OCI-LY3 (cell line): ENCODE data around the gene MEX3B.

ENCODE experiments used
- H2AFZ ChIP-seq: fragments of 200-600, 300-600 bp; shearing (Covaris generic); 2 replicates; pipeline ENCODE4 v1.6.0; 2014; ENCODE audit warnings: antibody characterized with exemption, low read depth, low read length
- H3K27ac ChIP-seq: fragments of 200-600, 300-600 bp; sonication (generic); 2 replicates; pipeline ENCODE4 v1.5.1; 2014; ENCODE audit warnings: mild to moderate bottlenecking, low read length, moderate library complexity, mixed read lengths
- H3K27me3 ChIP-seq: fragments of 200-600, 300-600 bp; sonication (generic); 2 replicates; pipeline ENCODE4 v1.6.1; 2014; ENCODE audit warnings: low read depth, low read length, mixed read lengths
- H3K36me3 ChIP-seq: fragments of 200-600, 300-600 bp; sonication (generic); replicated peaks from 2 replicates; pipeline ENCODE3; 2014; ENCODE audit warnings: low read depth, low read length, mixed read lengths
- H3K4me1 ChIP-seq: fragments of 300-600, 200-600 bp; sonication (generic); 2 replicates; pipeline ENCODE4 v1.6.1; 2014; ENCODE audit warnings: low read length, mixed read lengths
- H3K4me2 ChIP-seq: fragments of 200-600, 300-600 bp; sonication (generic); 2 replicates; pipeline ENCODE4 v1.6.1; 2014; ENCODE audit warnings: low read length, mixed read lengths
- H3K4me3 ChIP-seq: fragments of 300-600, 200-600 bp; sonication (generic); 2 replicates; pipeline ENCODE4 v1.5.1; 2014; ENCODE audit warnings: antibody characterized with exemption, mild to moderate bottlenecking, low read length, moderate library complexity
- H3K79me2 ChIP-seq: fragments of 300-600, 200-600 bp; shearing (Covaris generic); 2 replicates; pipeline ENCODE4 v1.6.1; 2014; ENCODE audit warnings: mild to moderate bottlenecking, low read length, mixed read lengths
- H3K9ac ChIP-seq: fragments of 300-600, 200-600 bp; shearing (Covaris generic); 2 replicates; pipeline ENCODE4 v1.6.0; 2014; ENCODE audit warnings: mild to moderate bottlenecking, low read length, moderate library complexity
- H3K9me3 ChIP-seq: fragments of 200-600, 300-600 bp; shearing (Covaris generic); 2 replicates; pipeline ENCODE4 v1.6.1; 2014; ENCODE audit warnings: low read length, mixed read lengths; ENCODE audit not compliant: insufficient read depth
- H4K20me1 ChIP-seq: fragments of 200-600, 300-600 bp; sonication (generic); 2 replicates; pipeline ENCODE4 v1.6.1; 2016; ENCODE audit warnings: low read length, mixed read lengths; ENCODE audit not compliant: insufficient read depth
- CTCF ChIP-seq: fragments of 200-600, 300-600 bp; sonication (generic); IDR thresholded peaks from 2 replicates; pipeline ENCODE4 v1.5.1; 2014; ENCODE audit warnings: antibody characterized with exemption, low read length, low read depth
- EZH2phosphoT487 ChIP-seq: fragments of 200-600 bp; shearing (Covaris generic); IDR thresholded peaks from 2 replicates; pipeline ENCODE4 v1.6.1; 2018; ENCODE audit warnings: antibody characterized with exemption, mixed run types, low read depth

Gene MEX3B

GRCh38 chr15:82062479-82063454 lies 16.9 kb upstream of the MEX3B start:
- Histone ChIP-seq H3K9ac (no peak overlapping the region), H3K27ac (no peak overlapping the region), H3K36me3 (no peaks in the 10 kb centered on the region), H3K27me3 (peaks cover 23% of the 10 kb centered on the region), H3K4me3 (no peak overlapping the region), H4K20me1 (no peaks in the 10 kb centered on the region), H3K4me1 (no peaks in the 10 kb centered on the region), H2AFZ (no peak overlapping the region), H3K79me2 (no peaks in the 10 kb centered on the region), H3K4me2 (no peak overlapping the region), H3K9me3 (no peaks in the 10 kb centered on the region)
- TF ChIP-seq CTCF (no peak), EZH2phosphoT487 (no peak)

GRCh38 chr15:82060817-82061216 lies 15.0 kb upstream of the MEX3B start:
- Histone ChIP-seq H3K9me3 (no peaks in the 10 kb centered on the region), H3K36me3 (no peaks in the 10 kb centered on the region), H3K4me3 (no peak overlapping the region), H3K79me2 (no peaks in the 10 kb centered on the region), H3K27ac (no peak overlapping the region), H2AFZ (no peak overlapping the region), H3K9ac (no peak overlapping the region), H3K4me1 (no peaks in the 10 kb centered on the region), H4K20me1 (no peaks in the 10 kb centered on the region), H3K27me3 (peaks cover 40% of the 10 kb centered on the region), H3K4me2 (no peak overlapping the region)
- TF ChIP-seq EZH2phosphoT487 (no peak), CTCF (no peak)

GRCh38 chr15:82058517-82059204 lies 12.8 kb upstream of the MEX3B start:
- no peak overlapping the region for H3K4me3 ChIP-seq
- no peak overlapping the region for H2AFZ ChIP-seq
- no peak overlapping the region for H3K4me2 ChIP-seq
- H3K79me2 ChIP-seq = no peaks in the 10 kb centered on the region
- H3K36me3 ChIP-seq = no peaks in the 10 kb centered on the region
- H4K20me1 ChIP-seq = no peaks in the 10 kb centered on the region
- no peak overlapping the region for H3K27ac ChIP-seq
- TF ChIP-seq EZH2phosphoT487 (no peak), CTCF (no peak)
- H3K27me3 ChIP-seq = peaks cover 49% of the 10 kb centered on the region
- H3K4me1 ChIP-seq = no peaks in the 10 kb centered on the region
- H3K9me3 ChIP-seq = no peaks in the 10 kb centered on the region
- no peak overlapping the region for H3K9ac ChIP-seq

- Histone ChIP-seq H3K4me3 (no peak overlapping the region), H3K4me1 (no peaks in the 10 kb centered on the region), H3K27ac (no peak overlapping the region), H2AFZ (no peak overlapping the region), H3K36me3 (no peaks in the 10 kb centered on the region), H3K27me3 (peaks cover 53% of the 10 kb centered on the region), H4K20me1 (no peaks in the 10 kb centered on the region), H3K4me2 (no peak overlapping the region), H3K79me2 (no peaks in the 10 kb centered on the region), H3K9me3 (no peaks in the 10 kb centered on the region), H3K9ac (no peak overlapping the region)
- TF ChIP-seq CTCF = no peak
- no peak for TF ChIP-seq EZH2phosphoT487
Measured at GRCh38 chr15:82058026-82058425, 12.2 kb upstream of the MEX3B start.
